Inflammatory macrophage treated with lipopolysaccharide for 1 hour (primary cell): Measurements from ENCODE around the gene DESI1.

Experiments used
- DNase-seq, 2 donors: peaks; one replicate each; pipeline ENCODE4 v3.0.0-alpha.2; 2020 to 2022

DESI1 gene

GRCh38 chr22:41555325-41555982 lies 65.4 kb downstream of the DESI1 start:
- DNase-seq = no peak

- DNase-seq = no peak
These were observed 68.8 kb downstream of the DESI1 start for GRCh38 chr22:41551877-41552582.

GRCh38 chr22:41550952-41551491 lies 69.8 kb downstream of the DESI1 start:
- no peak for DNase-seq

- no peak for DNase-seq
These were observed 72.0 kb downstream of the DESI1 start for GRCh38 chr22:41548830-41549211.
